T-helper 1 cell (primary cell): ENCODE measurements around the gene CUL7.
"Not testable (repeated sequence)": the region's sequence is repeated elsewhere in the genome, so short reads cannot be mapped to it uniquely, and the experiment has no call there.

Experiments used
- DNase-seq, 5 donors: peaks; one replicate each; pipeline ENCODE4 v3.0.0-alpha.2; 2012 to 2020
- total RNA-seq, 4 donors: gene quantifications; one replicate each; lab custom pipeline; 2026; lab: John Stamatoyannopoulos, UW

Gene CUL7
- 14.7 to 23.0 (median 19.2) reads per million in 4 donors for total RNA-seq

- peak; percentile 79 to 94 (median 84) for DNase-seq
Measured at GRCh38 chr6:43053545-43054205, at the start of gene CUL7. CUL7 (minus strand) TSS chr6:43053851; CDS start chr6:43052788, 1,063 bp downstream.

GRCh38 chr6:43101497-43101896, 47.8 kb upstream of the CUL7 start:
- DNase-seq: no peak

GRCh38 chr6:43097502-43097901, 43.9 kb upstream of the CUL7 start:
- no peak for DNase-seq

- no peak for DNase-seq
Measured at GRCh38 chr6:43097098-43097489, 43.4 kb upstream of the CUL7 start.

GRCh38 chr6:43096451-43097097, 42.9 kb upstream of the CUL7 start:
- no peak for DNase-seq

- no peak for DNase-seq
Measured at GRCh38 chr6:43095939-43096338, 42.3 kb upstream of the CUL7 start.

- DNase-seq: no peak
Measured at GRCh38 chr6:43093436-43094289, 40.0 kb upstream of the CUL7 start.

GRCh38 chr6:43092635-43093034, 39.0 kb upstream of the CUL7 start:
- peak in 1 of 5 donors; percentile 12 for DNase-seq

GRCh38 chr6:43091436-43091991, 37.9 kb upstream of the CUL7 start:
- no peak for DNase-seq

GRCh38 chr6:43091020-43091419, 37.4 kb upstream of the CUL7 start:
- no peak for DNase-seq

GRCh38 chr6:43090559-43090956, 36.9 kb upstream of the CUL7 start:
- DNase-seq: no peak

- no peak for DNase-seq
Measured at GRCh38 chr6:43089874-43090558, 36.4 kb upstream of the CUL7 start.

- DNase-seq: no peak
Measured at GRCh38 chr6:43089467-43089866, 35.8 kb upstream of the CUL7 start.

- DNase-seq: no peak
Measured at GRCh38 chr6:43088654-43089056, 35.0 kb upstream of the CUL7 start.

- DNase-seq: no peak
Measured at GRCh38 chr6:43086022-43086658, 32.5 kb upstream of the CUL7 start.

GRCh38 chr6:43082806-43083655, 29.4 kb upstream of the CUL7 start:
- no peak for DNase-seq

- not testable (repeated sequence) for DNase-seq
Measured at GRCh38 chr6:43081922-43082321, 28.3 kb upstream of the CUL7 start.

GRCh38 chr6:43081043-43081442, 27.4 kb upstream of the CUL7 start:
- no peak for DNase-seq

- no peak for DNase-seq
Measured at GRCh38 chr6:43078691-43079090, 25.0 kb upstream of the CUL7 start.

GRCh38 chr6:43077981-43078511, 24.4 kb upstream of the CUL7 start:
- DNase-seq: no peak

- DNase-seq: no peak
Measured at GRCh38 chr6:43077333-43077809, 23.7 kb upstream of the CUL7 start.
